H1 (cell line): ENCODE measurements around the gene NUMB. TPM values are rescaled to one million over a fixed set of nuclear protein-coding genes. Genes with fewer than 3 reads are reported as not detected.

ENCODE experiments used
- CTCF ChIA-PET: fragments of 300-600 bp; sonication (Branson Sonifier 250); formaldehyde crosslinking; loops from one replicate; lab custom pipeline; 2021; ENCODE audit not compliant: partially characterized antibody; lab: Charles Lee
- POLR2A ChIA-PET: fragments of 300-600 bp; sonication (Branson Sonifier 250); formaldehyde crosslinking; loops from one replicate; lab custom pipeline; 2021; ENCODE audit warnings: inconsistent platforms; ENCODE audit not compliant: partially characterized antibody; lab: Charles Lee
- DNase-seq, 2 experiments: peaks; one replicate each; pipeline versions ENCODE4 v3.0.0 to v3.0.0-alpha.2; 2010 to 2022; ENCODE audit warnings: low spot score in 2 of 2, low read depth in 1 of 2, mixed read lengths in 1 of 2
- FAIRE-seq: peaks from 2 replicates; lab custom pipeline; 2011; peaks lifted over from hg19 to GRCh38; lab: Jason Lieb, UNC
- H2AFZ ChIP-seq: 2 replicates; pipeline ENCODE4 v1.8.1; 2012; ENCODE audit warnings: low read length, inconsistent platforms
- H2AK5ac ChIP-seq: 2 replicates; pipeline ENCODE4 v1.6.1; 2013; ENCODE audit warnings: low read depth, low read length
- H2BK120ac ChIP-seq: replicated peaks from 2 replicates; pipeline ENCODE3; 2013; ENCODE audit warnings: low read depth, low read length, inconsistent platforms
- H2BK12ac ChIP-seq: 2 replicates; pipeline ENCODE4 v1.6.1; 2013; ENCODE audit warnings: low read depth, low read length
- H2BK15ac ChIP-seq: 2 replicates; pipeline ENCODE4 v1.6.1; 2013; ENCODE audit warnings: low read length
- H2BK20ac ChIP-seq: 2 replicates; pipeline ENCODE4 v1.6.1; 2013; ENCODE audit warnings: low read length
- H2BK5ac ChIP-seq: 2 replicates; pipeline ENCODE4 v1.6.1; 2013; ENCODE audit warnings: low read depth, low read length
- H3K14ac ChIP-seq: 2 replicates; pipeline ENCODE4 v1.6.1; 2013; ENCODE audit warnings: inconsistent platforms; ENCODE audit not compliant: insufficient read length
- H3K18ac ChIP-seq: 2 replicates; pipeline ENCODE4 v1.6.1; 2013; ENCODE audit warnings: low read length; ENCODE audit errors: extremely low read depth
- H3K23ac ChIP-seq: 2 replicates; pipeline ENCODE4 v1.6.1; 2013; ENCODE audit warnings: inconsistent platforms; ENCODE audit not compliant: insufficient read length
- H3K23me2 ChIP-seq: 2 replicates; pipeline ENCODE4 v1.6.1; 2013; ENCODE audit warnings: low read depth, low read length
- H3K27ac ChIP-seq: 2 replicates; pipeline ENCODE4 v1.6.1; 2011; ENCODE audit warnings: low read depth, low read length, inconsistent platforms
- H3K27me3 ChIP-seq, 4 experiments: replicated peaks in 1 of 4; 1 replicate in 1 of 4; 2 replicates in 3 of 4; pipeline versions ENCODE4 v1.6.1 to v1.8.1; 2011 to 2013; ENCODE audit warnings: low read length in 3 of 4, mild to moderate bottlenecking in 3 of 4, inconsistent platforms in 2 of 4, mixed read lengths in 2 of 4, moderate library complexity in 1 of 4; ENCODE audit not compliant: control insufficient read depth in 3 of 4, insufficient read depth in 3 of 4; ENCODE audit errors: extremely low read depth in 1 of 4
- H3K36me3 ChIP-seq, 4 experiments: 2 replicates each; pipeline versions ENCODE4 v1.6.1 to v1.8.1; 2011 to 2013; ENCODE audit warnings: mild to moderate bottlenecking in 4 of 4, low read length in 3 of 4, moderate library complexity in 2 of 4, control low read depth in 1 of 4, inconsistent platforms in 1 of 4; ENCODE audit not compliant: insufficient read depth in 4 of 4, control insufficient read depth in 2 of 4
- H3K4ac ChIP-seq: replicated peaks from 2 replicates; pipeline ENCODE3; 2013; ENCODE audit warnings: low read length, low read depth, mixed read lengths, inconsistent platforms; ENCODE audit not compliant: insufficient read length
- H3K4me1 ChIP-seq, 4 experiments: replicated peaks in 1 of 4; 1 replicate in 1 of 4; 2 replicates in 3 of 4; pipeline versions ENCODE4 v1.6.1 to v1.8.1; 2011 to 2013; ENCODE audit warnings: low read length in 3 of 4, inconsistent platforms in 2 of 4, mixed read lengths in 1 of 4; ENCODE audit not compliant: insufficient read depth in 4 of 4, control insufficient read depth in 3 of 4
- H3K4me2 ChIP-seq, 2 experiments: 2 replicates each; pipeline versions ENCODE4 v1.6.1 to v1.8.1; 2011 to 2013; ENCODE audit warnings: low read depth in 2 of 2, low read length in 2 of 2, control low read depth in 1 of 2, inconsistent platforms in 1 of 2, mild to moderate bottlenecking in 1 of 2; ENCODE audit not compliant: insufficient read depth in 1 of 2
- H3K4me3 ChIP-seq, 4 experiments: fragments of 200-600, 300-600 bp in 1 of 4; sonication (generic), shearing (Covaris generic), sonication (Bioruptor Twin) in 1 of 4; 2 replicates each; pipeline versions ENCODE4 v1.5.1 to v1.8.1; 2011 to 2016; ENCODE audit warnings: low read length in 4 of 4, low read depth in 3 of 4, control low read depth in 2 of 4, inconsistent platforms in 2 of 4, mild to moderate bottlenecking in 2 of 4, mixed read lengths in 1 of 4, moderate library complexity in 1 of 4; ENCODE audit not compliant: insufficient read depth in 2 of 4; ENCODE audit errors: extremely low read depth in 1 of 4
- H3K56ac ChIP-seq: replicated peaks from 2 replicates; pipeline ENCODE3; 2013; ENCODE audit warnings: low read depth, mild to moderate bottlenecking, mixed read lengths, low read length, inconsistent platforms; ENCODE audit not compliant: insufficient read length
- H3K79me1 ChIP-seq: 2 replicates; pipeline ENCODE4 v1.6.1; 2013; ENCODE audit warnings: low read depth, low read length, control low read depth
- H3K79me2 ChIP-seq, 2 experiments: 2 replicates each; pipeline versions ENCODE4 v1.6.1 to v1.8.1; 2012 to 2013; ENCODE audit warnings: low read length in 2 of 2, mild to moderate bottlenecking in 2 of 2, inconsistent platforms in 1 of 2; ENCODE audit not compliant: insufficient read depth in 2 of 2, control insufficient read depth in 1 of 2
- H3K9ac ChIP-seq, 4 experiments: replicated peaks in 1 of 4; 1 replicate in 1 of 4; 2 replicates in 3 of 4; pipeline versions ENCODE4 v1.6.1 to v1.8.1; 2011 to 2013; ENCODE audit warnings: low read depth in 3 of 4, low read length in 3 of 4, control low read depth in 2 of 4, mild to moderate bottlenecking in 2 of 4, moderate library complexity in 2 of 4, inconsistent platforms in 1 of 4; ENCODE audit errors: extremely low read depth in 1 of 4
- H3K9me3 ChIP-seq, 2 experiments: 2 replicates each; pipeline versions ENCODE4 v1.6.1 to v1.8.1; 2012 to 2013; ENCODE audit warnings: mild to moderate bottlenecking in 2 of 2, moderate library complexity in 2 of 2, control low read depth in 1 of 2, inconsistent platforms in 1 of 2, low read depth in 1 of 2, low read length in 1 of 2, mixed read lengths in 1 of 2; ENCODE audit not compliant: insufficient read depth in 2 of 2
- H4K20me1 ChIP-seq, 2 experiments: replicated peaks in 1 of 2; 2 replicates each; pipeline versions ENCODE3 to v1.8.1; 2011 to 2013; ENCODE audit warnings: inconsistent platforms in 2 of 2, low read length in 2 of 2, mild to moderate bottlenecking in 1 of 2; ENCODE audit not compliant: insufficient read depth in 2 of 2, control insufficient read depth in 1 of 2
- H4K5ac ChIP-seq: 2 replicates; pipeline ENCODE4 v1.6.1; 2013; ENCODE audit warnings: low read length, low read depth, mixed read lengths, inconsistent platforms; ENCODE audit not compliant: insufficient read length
- H4K8ac ChIP-seq: 2 replicates; pipeline ENCODE4 v1.8.0; 2013; ENCODE audit warnings: mild to moderate bottlenecking, moderate library complexity, low read length, inconsistent platforms; ENCODE audit not compliant: insufficient read depth; ENCODE audit errors: extremely low read depth
- H4K91ac ChIP-seq: replicated peaks from 2 replicates; pipeline ENCODE3; 2013; ENCODE audit warnings: low read length, mixed read lengths, inconsistent platforms; ENCODE audit not compliant: insufficient read length
- ASH2L ChIP-seq: fragments of 200-600, 300-600 bp; sonication (generic); IDR thresholded peaks from one replicate; pipeline ENCODE4 v1.7.1; 2017; ENCODE audit warnings: low read length
- CEBPB ChIP-seq: IDR thresholded peaks from 2 replicates; pipeline ENCODE4 v1.6.1; 2012; ENCODE audit warnings: low read depth, low read length
- CTCF ChIP-seq, 3 experiments: IDR thresholded peaks; 1 replicate in 2 of 3; 2 replicates in 1 of 3; pipeline versions ENCODE4 v1.5.1 to v1.6.1; 2011; ENCODE audit warnings: low read length in 3 of 3, mild to moderate bottlenecking in 3 of 3, inconsistent platforms in 2 of 3, low read depth in 1 of 3, moderate library complexity in 1 of 3; ENCODE audit not compliant: insufficient read depth in 1 of 3; ENCODE audit errors: control extremely low read depth in 1 of 3
- RAD21 ChIP-seq, 2 experiments: IDR thresholded peaks in 1 of 2; conservative IDR thresholded peaks in 1 of 2; 2 replicates each; pipeline ENCODE4 v1.6.1; 2011; ENCODE audit warnings: low read depth in 2 of 2, low read length in 2 of 2, improper control_type of control experiment in 1 of 2, inconsistent platforms in 1 of 2, mild to moderate bottlenecking in 1 of 2, moderate library complexity in 1 of 2
- YY1 ChIP-seq: IDR thresholded peaks from 2 replicates; pipeline ENCODE4 v1.6.1; 2011; ENCODE audit warnings: low read depth, mild to moderate bottlenecking, low read length
- WGBS, 2 experiments: shearing (Covaris generic) in 1 of 2; methylation state at CpG; one replicate each; pipeline versions ENCODE4 v1.1.6 to v1.1.7; 2013 to 2015; ENCODE audit warnings: low lambda C conversion rate in 2 of 2, mixed read lengths in 2 of 2, inconsistent platforms in 1 of 2, low coverage in 1 of 2, missing lambda C conversion rate in 1 of 2; ENCODE audit not compliant: insufficient replicate concordance in 2 of 2, insufficient coverage in 1 of 2, insufficient read length in 1 of 2; ENCODE audit errors: extremely low coverage in 1 of 2, missing lambda C conversion rate in 1 of 2; 5-methylcytosine and 5-hydroxymethylcytosine counted together
- polyA plus RNA-seq, 7 experiments: library from polyadenylated mRNA; depleted of rRNA in 3 of 7; stranded (reverse) in 5 of 7; unstranded in 2 of 7; fragments of >200 nt in 5 of 7; fragments of 200-250 nt in 2 of 7; gene quantifications; 1 replicate in 5 of 7; 2 replicates in 1 of 7; 4 replicates in 1 of 7; pipeline versions ENCODE4 v1.2.1 to v1.2.3, GENCODE V29; 2011 to 2013; ENCODE audit warnings: missing spikeins in 2 of 7, mixed read lengths in 2 of 7
- total RNA-seq: library from RNA; stranded (reverse); fragmentation: NEBNext Ultra II Directional; extraction: Animal tissue kit (Norgen Biotek cat#: 25700); gene quantifications from 2 replicates; pipeline ENCODE4 v1.2.1, GENCODE V29; 2021

NUMB gene
- total and polyA plus RNA-seq, 2 of the 8 experiments (the other 6 are each of a cell fraction or from before 2014, with no cell fraction given) = 54.3 to 78.1 TPM

GRCh38 chr14:73231981-73232851 is 226.1 kb downstream of the NUMB start:
- peaks cover 0 to 5% (median 4%) of the 10 kb centered on the region in 4 experiments; a peak in 5 of 7 replicates for H3K27me3 ChIP-seq
- POLR2A ChIA-PET = interaction anchor here (0.6 to 1.7 kb wide), 11 partner anchors 7 to 240 kb away, joined by 3 to 6 read pairs (median 3); partner anchors contain the start of genes NUMB and RBM25
- H2BK15ac ChIP-seq = peak overlapping the region; percentile 93
- H3K27ac ChIP-seq = no peak overlapping the region
- H3K56ac ChIP-seq = no peak overlapping the region
- peak overlapping the region; percentile 56; the same call in 1 of the 2 replicates for H2BK5ac ChIP-seq
- peak overlapping the region; percentile 40 for H3K18ac ChIP-seq
- peak overlapping the region; percentile 68; the same call in 1 of the 2 replicates for H2AFZ ChIP-seq
- peak overlapping the region; percentile 77; the same call in 1 of the 2 replicates for H4K8ac ChIP-seq
- peaks cover 6 to 49% (median 26%) of the 10 kb centered on the region in 4 experiments for H3K4me1 ChIP-seq
- H3K36me3 ChIP-seq = no peaks in the 10 kb centered on the region; a peak in 2 of 8 replicates
- H2BK120ac ChIP-seq = peak overlapping the region; percentile 10
- H3K4ac ChIP-seq = peak overlapping the region; percentile 36
- H3K9ac ChIP-seq = no peak overlapping the region
- peak; percentile 45 for FAIRE-seq
- no peaks in the 10 kb centered on the region for H3K79me1 ChIP-seq
- H2BK20ac ChIP-seq = peak overlapping the region; percentile 88
- no peak for TF ChIP-seq ASH2L
- TF ChIP-seq RAD21 (IDR thresholded peaks at IDR 0.05 in 1 of 2, conservative IDR thresholded peaks at IDR 0.05 in 1 of 2; ENCODE audit: low read depth in 2 of 2, low read length in 2 of 2) = peak; percentile 76 to 86
- peak in 2 of 3 experiments; percentile 77 to 78; a peak in 3 of 4 replicates for TF ChIP-seq CTCF (IDR thresholded peaks at IDR 0.05; ENCODE audit: control extremely low read depth in 1 of 3, insufficient read depth in 1 of 3, low read depth in 1 of 3, low read length in 3 of 3)
- 0 out of 2 replicates have a peak, but pooled peaks have one; percentile 4 for TF ChIP-seq YY1
- no peak for TF ChIP-seq CEBPB
- peaks cover 9% of the 10 kb centered on the region for H3K23me2 ChIP-seq
- H3K4me3 ChIP-seq = no peak overlapping the region
- CTCF ChIA-PET = interaction anchor here (0.6 to 5.6 kb wide), 38 partner anchors 9 to 358 kb away, joined by 3 to 50 read pairs (median 5); no protein-coding TSS in a partner anchor
- no peak overlapping the region for H4K5ac ChIP-seq
- H3K4me2 ChIP-seq = no peak overlapping the region
- no peak overlapping the region for H3K14ac ChIP-seq
- peak overlapping the region; percentile 45 for H2BK12ac ChIP-seq
- no peaks in the 10 kb centered on the region for H3K9me3 ChIP-seq
- H2AK5ac ChIP-seq = no peak overlapping the region
- no peak overlapping the region for H3K23ac ChIP-seq
- no peaks in the 10 kb centered on the region for H4K20me1 ChIP-seq
- 79% methylated on average over 19 of the region's 19 CpGs; no CpG with 5 or more reads in 1 of the 2 experiments for WGBS, 2 experiments
- peak; percentile 47 to 81 for DNase-seq
- H3K79me2 ChIP-seq = no peaks in the 10 kb centered on the region
- H4K91ac ChIP-seq = no peak overlapping the region
